GM19467 (cell line): ENCODE results near the gene F8.

Source experiments
- ATAC-seq: cut with Tn5 transposase; IDR thresholded peaks from one replicate; pipeline ENCODE4 v1.9.1; 2021; ENCODE audit warnings: mild to moderate bottlenecking, moderate library complexity; ENCODE audit not compliant: unreplicated experiment

F8 gene

GRCh38 chrX:154793084-154793795, 229.3 kb downstream of the F8 start:
- no peak for ATAC-seq

GRCh38 chrX:154791939-154792338, 230.6 kb downstream of the F8 start:
- ATAC-seq, result no peak

GRCh38 chrX:154791467-154791866, 231.1 kb downstream of the F8 start:
- no peak for ATAC-seq
